ENCODE results near the gene SESN1.

SESN1 gene

DNA sequence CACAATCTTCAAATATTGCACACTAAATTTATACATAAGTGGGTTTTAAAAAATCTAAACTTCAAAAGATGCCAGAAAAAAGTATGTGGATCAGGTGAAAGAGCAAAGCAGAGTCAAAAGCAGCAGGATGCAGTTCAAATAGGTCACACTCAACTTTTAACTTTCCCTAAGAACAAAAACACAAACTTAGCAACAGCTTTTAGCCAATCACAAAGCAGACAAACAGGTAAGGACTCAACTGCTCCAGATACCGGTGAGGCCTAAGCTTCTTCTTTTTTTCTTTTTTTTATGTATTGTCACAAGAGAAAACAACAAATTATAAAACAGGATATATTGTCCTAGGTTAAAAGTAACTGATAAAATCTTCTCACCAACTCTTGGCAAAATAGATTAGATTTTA lies 74.7 kb downstream of the SESN1 start:
- no peak for DNase-seq
- Histone ChIP-seq H3K4me1 (peaks cover 0 to 4% (median 2%) of the 10 kb centered on the region in 4 donors), H3K27ac (no peak overlapping the region), H3K4me3 (no peak overlapping the region), H3K27me3 (no peaks in the 10 kb centered on the region), H3K9me3 (no peaks in the 10 kb centered on the region), H3K36me3 (no peaks in the 10 kb centered on the region)
- TF ChIP-seq, protein P1, sequence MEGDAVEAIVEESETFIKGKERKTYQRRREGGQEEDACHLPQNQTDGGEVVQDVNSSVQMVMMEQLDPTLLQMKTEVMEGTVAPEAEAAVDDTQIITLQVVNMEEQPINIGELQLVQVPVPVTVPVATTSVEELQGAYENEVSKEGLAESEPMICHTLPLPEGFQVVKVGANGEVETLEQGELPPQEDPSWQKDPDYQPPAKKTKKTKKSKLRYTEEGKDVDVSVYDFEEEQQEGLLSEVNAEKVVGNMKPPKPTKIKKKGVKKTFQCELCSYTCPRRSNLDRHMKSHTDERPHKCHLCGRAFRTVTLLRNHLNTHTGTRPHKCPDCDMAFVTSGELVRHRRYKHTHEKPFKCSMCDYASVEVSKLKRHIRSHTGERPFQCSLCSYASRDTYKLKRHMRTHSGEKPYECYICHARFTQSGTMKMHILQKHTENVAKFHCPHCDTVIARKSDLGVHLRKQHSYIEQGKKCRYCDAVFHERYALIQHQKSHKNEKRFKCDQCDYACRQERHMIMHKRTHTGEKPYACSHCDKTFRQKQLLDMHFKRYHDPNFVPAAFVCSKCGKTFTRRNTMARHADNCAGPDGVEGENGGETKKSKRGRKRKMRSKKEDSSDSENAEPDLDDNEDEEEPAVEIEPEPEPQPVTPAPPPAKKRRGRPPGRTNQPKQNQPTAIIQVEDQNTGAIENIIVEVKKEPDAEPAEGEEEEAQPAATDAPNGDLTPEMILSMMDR (IDR thresholded peaks at IDR 0.05): no peak
- intact Hi-C loops (cut with DNase I; ENCODE audit: low total_unique reads): loop anchor here (10.0 kb wide), 1 partner anchor 55 kb away; no protein-coding TSS in a partner anchor

DNA sequence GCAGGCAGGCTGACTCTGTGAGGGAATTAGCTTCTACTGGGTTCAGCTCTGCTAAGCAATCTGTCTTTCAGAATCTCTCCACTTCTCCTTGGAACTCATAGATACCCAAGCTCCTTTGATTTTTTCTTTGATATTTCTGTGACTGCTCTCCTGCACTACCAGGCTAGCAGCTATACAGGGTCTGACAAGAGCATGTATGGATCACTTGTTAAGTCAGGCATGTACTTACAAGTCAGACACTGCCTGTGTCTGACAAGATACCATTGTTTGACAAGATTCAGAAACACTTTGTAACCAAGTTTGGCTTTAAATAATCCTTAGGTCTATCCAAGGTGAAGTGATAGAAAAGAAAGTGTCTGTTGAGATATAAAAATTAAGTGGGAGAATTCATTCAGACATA lies 79.5 kb downstream of the SESN1 start:
- Histone ChIP-seq H3K9me3 (no peaks in the 10 kb centered on the region), H3K4me3 (no peak overlapping the region), H3K4me1 (peaks cover 0 to 26% (median 5%) of the 10 kb centered on the region in 4 donors), H3K27me3 (no peaks in the 10 kb centered on the region), H3K27ac (peak overlapping the region; percentile 45 to 51), H3K36me3 (no peaks in the 10 kb centered on the region)
- no peak for DNase-seq
- TF ChIP-seq, protein P1 (IDR thresholded peaks at IDR 0.05): no peak
- intact Hi-C loops (cut with DNase I; ENCODE audit: low total_unique reads): no loop called here

DNA sequence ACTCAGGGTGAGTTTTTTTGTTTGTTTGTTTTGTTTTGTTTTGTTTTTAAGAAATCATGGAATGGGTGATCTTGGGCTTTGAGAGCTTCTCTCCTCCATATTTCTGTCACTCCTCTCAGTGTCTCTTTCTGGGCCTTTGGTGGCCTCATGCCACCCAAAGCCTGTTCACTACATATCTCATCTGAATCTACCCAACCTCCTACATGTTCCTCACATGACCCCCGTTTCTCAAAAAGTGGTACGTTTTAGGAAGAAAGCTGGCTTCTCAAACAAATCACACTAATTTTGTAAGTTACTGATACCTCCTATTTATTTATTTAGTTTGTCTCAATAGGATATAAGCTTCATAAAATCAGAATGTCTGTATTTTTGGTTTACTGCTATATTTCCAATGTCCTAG lies 80.0 kb downstream of the SESN1 start:
- H3K27me3 ChIP-seq: no peaks in the 10 kb centered on the region
- H3K4me1 ChIP-seq: peaks cover 0 to 29% (median 5%) of the 10 kb centered on the region in 4 donors
- intact Hi-C loops (cut with DNase I; ENCODE audit: low total_unique reads): loop anchor here (5.0 kb wide), 1 partner anchor 368 kb away; the partner anchor contains the start of gene CD164
- no peak for DNase-seq
- H3K9me3 ChIP-seq: no peaks in the 10 kb centered on the region
- TF ChIP-seq, protein P1 (IDR thresholded peaks at IDR 0.05): no peak
- no peaks in the 10 kb centered on the region for H3K36me3 ChIP-seq
- no peak overlapping the region for H3K4me3 ChIP-seq
- peak overlapping the region; percentile 45 to 51 for H3K27ac ChIP-seq

DNA sequence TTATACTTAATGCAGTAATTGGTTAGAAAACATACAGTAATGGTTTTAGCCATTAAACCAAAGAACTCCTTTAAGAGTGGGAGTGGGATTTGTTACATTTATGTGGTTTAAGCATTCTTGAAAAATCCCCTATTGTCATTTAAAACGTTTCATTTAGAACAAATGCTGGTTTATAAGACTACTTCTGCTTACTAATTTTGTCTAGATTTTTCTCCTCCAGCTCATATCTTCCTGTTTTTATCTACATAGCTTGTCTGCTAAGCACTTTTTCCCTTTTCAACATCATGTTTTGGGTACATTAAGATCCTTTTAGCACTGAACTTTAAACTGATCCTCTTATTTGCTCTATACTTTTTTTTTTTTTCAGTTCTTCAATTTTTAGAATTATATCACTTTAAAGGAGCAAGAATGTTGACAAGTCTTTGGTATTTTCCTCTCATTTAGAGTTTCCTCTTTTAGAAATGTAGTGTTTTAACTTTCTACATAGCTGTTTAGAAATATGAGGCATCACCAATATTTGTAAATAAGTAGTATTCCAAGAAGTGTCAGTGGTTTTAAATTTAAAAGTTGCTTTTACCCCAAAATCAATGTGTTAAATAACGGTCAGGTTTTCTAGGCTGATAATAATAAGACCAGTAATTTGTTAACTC lies 80.9 kb downstream of the SESN1 start:
- no peak for DNase-seq
- Histone ChIP-seq H3K27ac (peak overlapping the region; percentile 45 to 51), H3K4me3 (no peak overlapping the region), H3K4me1 (peaks cover 0 to 29% (median 5%) of the 10 kb centered on the region in 4 donors), H3K9me3 (no peaks in the 10 kb centered on the region), H3K27me3 (no peaks in the 10 kb centered on the region), H3K36me3 (no peaks in the 10 kb centered on the region)
- intact Hi-C loops (cut with DNase I; ENCODE audit: low total_unique reads): loop anchor here (5.0 kb wide), 1 partner anchor 369 kb away; the partner anchor contains the start of gene CD164
- TF ChIP-seq, protein P1 (IDR thresholded peaks at IDR 0.05): no peak

DNA sequence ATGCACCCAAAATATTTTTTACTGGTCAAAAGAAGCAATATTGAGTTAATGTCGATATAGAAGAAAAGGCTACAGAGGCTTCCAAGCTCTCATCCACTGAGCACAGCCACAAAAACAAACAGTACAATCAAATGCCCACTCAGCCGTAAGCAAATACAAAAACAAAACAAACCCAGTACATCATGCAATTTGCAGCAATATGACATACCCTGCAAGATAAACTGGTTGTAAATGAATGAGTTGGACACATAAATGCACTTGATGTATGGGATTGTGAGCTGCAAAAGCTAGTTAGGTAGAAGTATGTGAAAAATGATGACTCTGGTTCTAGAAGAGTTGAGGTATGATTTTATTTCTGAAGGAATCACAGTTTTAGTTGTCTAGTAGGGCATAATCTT lies 83.9 kb downstream of the SESN1 start:
- Histone ChIP-seq H3K27me3 (no peaks in the 10 kb centered on the region), H3K4me3 (peak overlapping the region in 1 of 2 donors; percentile 87), H3K4me1 (peaks cover 0 to 49% (median 16%) of the 10 kb centered on the region in 4 donors), H3K36me3 (no peaks in the 10 kb centered on the region), H3K9me3 (no peaks in the 10 kb centered on the region), H3K27ac (peak overlapping the region; percentile 81 to 86)
- DNase-seq: no peak
- TF ChIP-seq, protein P1 (IDR thresholded peaks at IDR 0.05): no peak
- intact Hi-C loops (cut with DNase I; ENCODE audit: low total_unique reads): loop anchor here (5.0 kb wide), 1 partner anchor 372 kb away; the partner anchor contains the start of gene CD164
